Ureter (tissue), 1 donor: ENCODE measurements around the gene NUS1. TPM values are rescaled to one million over a fixed set of nuclear protein-coding genes. Genes with fewer than 3 reads are reported as not detected.
A peak's percentile ranks its signal among the peaks of the same experiment; 100 is the strongest.
"Not testable (repeated sequence)": the region's sequence is repeated elsewhere in the genome, so short reads cannot be mapped to it uniquely, and the experiment has no call there.

Experiments
- DNase-seq: peaks from one replicate; pipeline ENCODE4 v3.0.0-alpha.2; 2020; ENCODE audit warnings: low spot score
- total RNA-seq: library from RNA; stranded (reverse); gene quantifications from one replicate; pipeline ENCODE4 v1.2.4, GENCODE V29; 2023
- donor health status: DM: yes; HTN: yes; CAD: no.

Gene NUS1
- 35.3 TPM for total RNA-seq

DNA sequence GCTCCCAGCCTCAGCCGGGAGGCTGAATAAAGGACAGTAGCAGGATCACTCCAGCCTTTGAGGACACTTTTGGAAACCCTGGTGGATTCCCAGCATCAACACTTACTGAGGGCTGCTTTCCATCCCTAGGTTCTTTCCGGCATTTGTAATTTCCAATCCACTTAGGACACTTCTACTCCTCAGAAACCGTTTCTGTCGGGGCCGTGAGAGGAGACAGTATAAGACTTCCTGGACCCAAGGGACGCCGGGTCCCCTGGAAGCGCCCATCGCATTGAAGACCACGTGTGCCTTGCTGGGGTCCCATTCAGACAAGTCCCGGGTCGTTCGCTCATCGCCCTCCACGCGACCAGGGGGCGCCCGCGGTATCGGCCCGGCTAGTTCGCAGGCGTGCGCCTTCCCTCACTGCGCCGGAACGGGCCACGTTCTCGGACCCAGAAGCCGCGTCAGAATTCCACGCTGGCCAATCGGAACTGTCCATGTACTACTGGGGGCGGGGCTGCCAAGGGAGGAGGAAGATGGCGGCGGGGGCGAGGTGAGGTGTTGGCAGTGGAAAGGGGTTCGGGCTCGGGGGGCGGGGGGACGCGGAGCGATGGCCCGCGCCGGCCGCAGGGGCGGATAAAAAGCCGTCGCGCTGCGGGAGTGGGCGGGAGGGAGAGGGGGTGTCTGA, at the start of gene NUS1:
NUS1 (plus strand) TSS at position 479 of the 667 bp plus-strand sequence. CDS start 202 bp downstream, outside the sequence.
- DNase-seq, result peak; percentile 98

DNA sequence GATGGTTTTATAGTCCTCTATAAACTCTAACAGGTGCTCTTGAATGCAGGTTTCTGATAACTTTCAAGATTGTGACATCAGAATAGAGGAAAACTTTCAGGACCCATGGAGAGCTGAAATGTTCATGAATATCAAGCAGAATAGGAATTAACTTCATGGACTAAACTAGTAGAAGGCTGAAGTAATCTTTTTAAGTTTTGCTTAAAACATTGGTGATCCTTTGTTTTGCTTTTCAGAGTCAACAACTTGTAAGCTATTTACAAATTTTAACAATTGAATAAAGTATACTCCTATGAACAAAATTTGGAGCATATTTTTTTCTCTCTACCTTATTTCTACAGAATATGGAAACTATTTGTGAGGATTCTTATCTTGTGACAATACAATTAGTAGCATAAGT, 47.7 kb upstream of the NUS1 start:
- DNase-seq, result no peak

- DNase-seq, result no peak
Measured at GRCh38 chr6:117629119-117629660, 46.1 kb upstream of the NUS1 start.

GRCh38 chr6:117637770-117638169, 37.5 kb upstream of the NUS1 start:
- no peak for DNase-seq

- no peak for DNase-seq
Measured at GRCh38 chr6:117642976-117643375, 32.3 kb upstream of the NUS1 start.

DNA sequence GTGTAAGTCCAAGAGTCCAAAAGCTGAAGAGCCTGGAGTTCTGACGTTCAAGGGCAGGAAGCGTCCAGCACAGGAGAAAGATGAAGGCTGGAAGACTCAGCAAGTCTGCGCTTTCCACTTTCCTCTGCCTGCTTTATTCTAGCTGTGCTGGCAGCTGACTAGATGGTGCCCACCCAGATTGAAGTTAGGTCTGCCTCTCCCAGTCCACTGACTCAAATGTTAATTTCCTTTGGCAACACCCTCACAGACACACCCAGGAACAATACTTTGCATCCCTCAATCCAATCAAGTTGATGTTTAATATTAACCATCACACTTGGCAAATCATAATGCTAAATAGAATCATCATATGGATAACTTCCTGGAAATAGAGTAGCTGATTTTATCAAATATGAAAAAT, 23.3 kb upstream of the NUS1 start:
- DNase-seq, result not testable (repeated sequence)

DNA sequence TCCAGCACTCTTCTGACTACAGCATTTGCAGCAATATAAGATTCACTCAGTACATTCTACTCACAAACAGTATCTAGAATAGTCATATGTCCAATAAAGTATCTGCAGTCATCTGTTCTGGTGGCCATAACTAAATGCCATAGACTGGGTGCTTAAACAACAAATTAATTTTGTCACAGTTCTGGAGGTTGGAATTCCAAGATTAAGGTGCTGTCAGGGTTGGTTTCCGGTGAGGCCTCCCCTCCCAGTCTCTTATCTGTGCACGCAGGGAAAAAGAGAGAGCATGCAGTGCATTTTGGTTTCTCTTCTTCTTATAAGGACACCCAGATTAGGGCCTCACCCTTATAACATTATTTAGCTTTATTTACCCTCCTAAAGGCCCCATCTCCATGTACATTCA, 21.3 kb upstream of the NUS1 start:
- DNase-seq, result no peak

- no peak for DNase-seq
Measured at GRCh38 chr6:117655380-117655779, 19.9 kb upstream of the NUS1 start.

GRCh38 chr6:117666881-117667280, 8.4 kb upstream of the NUS1 start:
- DNase-seq, result no peak

DNA sequence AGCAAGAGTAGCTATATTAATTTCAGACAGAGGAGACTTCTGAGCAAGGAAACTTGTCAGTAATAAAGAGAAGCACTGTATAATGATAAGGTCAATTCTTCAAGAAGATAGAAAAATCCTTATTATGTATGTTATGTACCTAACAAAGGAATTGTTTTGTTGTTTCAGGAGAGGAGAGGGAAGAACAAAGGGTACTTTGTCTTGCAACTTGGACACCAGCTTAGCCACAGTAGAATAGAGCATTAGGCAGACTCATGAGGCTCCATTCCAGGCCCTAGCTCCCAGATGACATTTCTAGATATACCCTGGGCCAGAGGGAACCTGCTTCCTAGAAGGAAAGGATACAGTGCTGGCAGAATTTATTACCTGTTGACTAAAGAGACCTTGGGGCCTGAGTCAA, 6.5 kb upstream of the NUS1 start:
- DNase-seq, result no peak

- no peak for DNase-seq
Measured at GRCh38 chr6:117674503-117674902, 766 bp upstream of the NUS1 start.

GRCh38 chr6:117675658-117676301, 511 bp downstream of the NUS1 start:
- DNase-seq, result not testable (repeated sequence)

- DNase-seq, result no peak
Measured at GRCh38 chr6:117676577-117677218, 1.4 kb downstream of the NUS1 start.

GRCh38 chr6:117677553-117678141, 2.4 kb downstream of the NUS1 start:
- no peak for DNase-seq

DNA sequence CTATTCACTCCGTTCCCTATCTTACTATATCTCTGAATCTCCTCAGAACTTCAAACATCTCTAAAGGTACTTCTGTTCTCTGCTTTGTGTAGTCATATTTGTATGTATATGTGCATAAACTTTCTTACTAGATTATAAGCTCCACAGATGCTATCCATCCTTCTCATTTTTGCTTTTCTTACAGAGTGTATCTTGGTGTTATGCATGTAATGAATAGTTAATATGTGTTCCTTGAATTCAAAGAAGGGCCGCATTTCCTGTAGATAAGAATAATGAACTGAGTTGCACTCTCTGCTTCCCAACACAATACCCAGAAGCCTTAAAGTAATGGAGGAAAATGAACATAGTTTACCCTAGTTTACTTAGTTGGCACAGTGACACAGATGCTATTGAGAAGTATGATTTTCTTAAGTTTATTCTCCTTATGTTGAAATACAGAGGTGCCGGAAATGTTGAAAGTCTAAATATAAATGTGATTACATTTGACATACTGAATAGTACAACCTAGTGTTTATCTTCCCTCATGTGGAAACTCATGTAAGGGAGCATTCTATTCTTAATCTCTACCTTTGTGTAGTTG, 6.0 kb downstream of the NUS1 start:
- DNase-seq, result no peak

DNA sequence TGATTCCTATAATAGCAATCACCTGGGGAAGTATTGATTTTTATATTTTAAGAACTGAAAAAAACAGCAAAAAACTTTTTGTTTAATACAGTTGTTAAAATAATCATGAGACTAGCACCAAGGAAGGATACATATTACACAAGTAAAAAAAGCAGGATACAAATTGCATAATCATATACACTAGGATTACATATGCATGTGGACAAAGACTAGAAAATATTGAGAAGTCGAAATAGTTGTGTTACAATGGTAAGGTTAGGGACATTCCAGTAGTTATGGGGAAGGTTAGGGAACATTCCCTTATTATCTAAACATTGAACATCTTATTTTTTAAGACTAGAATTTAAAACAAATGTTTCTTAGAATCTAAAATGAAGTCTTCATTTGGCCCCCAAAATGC, 9.5 kb downstream of the NUS1 start:
- no peak for DNase-seq

GRCh38 chr6:117685359-117685758, 10.1 kb downstream of the NUS1 start:
- no peak for DNase-seq

GRCh38 chr6:117687021-117687648, 11.9 kb downstream of the NUS1 start:
- DNase-seq, result no peak

- DNase-seq, result not testable (repeated sequence)
Measured at GRCh38 chr6:117689584-117689983, 14.3 kb downstream of the NUS1 start.

- DNase-seq, result no peak
Measured at GRCh38 chr6:117706504-117706903, 31.2 kb downstream of the NUS1 start.

DNA sequence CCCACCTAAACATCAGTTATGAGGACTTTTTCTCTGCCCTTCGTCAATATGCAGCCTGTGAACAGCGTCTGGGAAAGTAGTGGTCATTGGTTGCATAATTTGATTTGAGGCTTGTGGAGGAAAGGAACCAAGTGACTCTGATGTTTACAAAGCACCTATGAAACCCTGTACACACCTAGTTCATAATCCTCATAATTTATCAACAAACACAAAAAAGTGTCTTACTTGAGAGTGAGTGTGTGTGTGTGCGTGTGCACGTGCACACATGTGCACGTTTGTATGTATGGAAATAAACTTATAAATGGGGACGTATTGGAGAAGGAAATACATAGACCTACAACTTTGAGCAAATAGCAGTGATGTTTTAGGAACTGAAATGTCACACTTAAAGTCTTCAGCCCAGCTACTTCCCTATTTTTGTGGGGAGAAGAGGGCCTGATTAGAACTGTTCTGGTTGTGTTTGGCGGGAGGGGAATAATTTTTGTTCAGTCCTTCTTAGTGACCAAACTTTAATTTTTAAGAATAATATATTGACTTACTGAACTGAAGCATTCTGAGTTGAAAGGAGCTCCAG, 31.8 kb downstream of the NUS1 start:
- not testable (repeated sequence) for DNase-seq
